NT2/D1 (cell line): ENCODE results near the gene TTLL5.

ENCODE experiments used
- SUZ12 ChIP-seq: IDR thresholded peaks from 2 replicates; pipeline ENCODE4 v1.6.1; 2011; ENCODE audit not compliant: insufficient read length, insufficient read depth; ENCODE audit errors: extremely low read depth
- YY1 ChIP-seq: IDR thresholded peaks from 2 replicates; pipeline ENCODE4 v1.6.1; 2011; ENCODE audit not compliant: insufficient read length, insufficient read depth
- ZNF274 ChIP-seq: IDR thresholded peaks from 2 replicates; pipeline ENCODE4 v1.6.1; 2011; ENCODE audit warnings: mild to moderate bottlenecking, low read depth, low read length

DNA sequence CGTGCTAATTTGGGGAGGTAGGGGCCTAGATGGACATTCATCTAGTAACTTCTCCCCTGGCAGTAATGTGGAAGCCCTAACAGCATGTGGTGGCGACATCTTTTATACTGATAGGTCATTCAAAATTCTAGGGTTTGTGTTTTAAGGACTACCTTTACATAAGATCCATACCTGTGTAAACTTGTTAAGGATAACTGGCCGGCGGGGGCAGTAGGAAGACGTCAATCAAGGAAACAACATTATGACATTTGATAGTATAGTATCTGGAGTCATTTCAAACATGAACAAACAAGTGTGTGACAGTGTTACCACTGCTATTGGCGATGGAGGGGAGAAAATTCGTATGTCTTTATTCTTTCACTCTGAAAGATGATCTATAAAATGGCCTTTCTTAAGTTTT is 120.0 kb downstream of the TTLL5 start:
- no peak for TF ChIP-seq SUZ12
- TF ChIP-seq ZNF274 = no peak
- TF ChIP-seq YY1 = no peak
